ENCODE measurements around the gene GPRIN3.

- no peak for TF ChIP-seq POLR2AphosphoS5 (IDR thresholded peaks at IDR 0.05)
- TF ChIP-seq CTCF (IDR thresholded peaks at IDR 0.05): no peak
- TF ChIP-seq EP300 (IDR thresholded peaks at IDR 0.05): no peak
- TF ChIP-seq POLR2A (IDR thresholded peaks at IDR 0.05): no peak
Measured at GRCh38 chr4:89322671-89323070, 15.1 kb upstream of the GPRIN3 start.

All from upper lobe of left lung (tissue), 4 donors.